A673 (cell line): Measurements from ENCODE around the gene PEX14.

Experiments
- CTCF ChIP-seq: fragments of 300-800, 200-600 bp; sonication (generic); conservative IDR thresholded peaks from 2 replicates; pipeline ENCODE4 v1.5.1; 2017; ENCODE audit warnings: low read depth, mild to moderate bottlenecking, antibody characterized with exemption, low read length, moderate library complexity, mixed read lengths
- EZH2 ChIP-seq: fragments of 200-600 bp; sonication (generic); IDR thresholded peaks from 2 replicates; pipeline ENCODE4 v1.6.1; 2017; ENCODE audit warnings: borderline replicate concordance, low read depth, mild to moderate bottlenecking, mixed read lengths, antibody characterized with exemption, low read length; ENCODE audit not compliant: poor library complexity, severe bottlenecking

DNA sequence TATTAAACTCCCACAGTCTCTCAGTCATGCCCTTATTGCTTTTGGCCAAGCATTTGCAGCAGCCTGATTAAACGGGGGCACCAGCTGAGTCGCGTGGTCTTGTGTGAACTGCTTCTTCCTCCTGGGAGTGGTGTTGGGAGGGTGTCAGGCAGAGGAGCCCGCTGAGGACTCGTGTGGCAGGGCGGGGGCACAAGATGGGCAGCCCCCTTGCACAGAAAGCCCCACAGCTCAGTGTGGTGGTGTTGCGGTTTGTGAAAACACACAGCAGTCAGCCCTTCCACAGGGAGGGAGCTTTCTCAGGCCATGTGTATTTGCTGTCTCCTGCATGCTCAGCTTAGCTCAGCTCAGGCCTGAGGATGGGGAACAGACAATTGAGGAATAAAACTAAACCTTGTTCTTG, 22.4 kb downstream of the PEX14 start:
- TF ChIP-seq CTCF: no peak
- TF ChIP-seq EZH2: no peak
